Neutrophil (primary cell): ENCODE data around the gene SPP1.

Source experiments
- H3K27ac ChIP-seq: fragments of 200-600 bp; sonication (generic); 2 replicates; pipeline ENCODE4 v1.5.1; 2016; ENCODE audit warnings: mild to moderate bottlenecking, moderate library complexity
- H3K27me3 ChIP-seq: fragments of 200-600 bp; sonication (generic); 2 replicates; pipeline ENCODE4 v1.6.0; 2016; ENCODE audit warnings: mild to moderate bottlenecking
- H3K36me3 ChIP-seq: fragments of 200-600 bp; sonication (generic); 2 replicates; pipeline ENCODE4 v1.5.1; 2017
- H3K4me1 ChIP-seq, 2 experiments: fragments of 200-600 bp in 1 of 2; sonication (generic) in 1 of 2; 1 replicate in 1 of 2; 2 replicates in 1 of 2; pipeline versions ENCODE4 v1.5.1 to v1.6.1; 2013 to 2016; ENCODE audit warnings: low read depth in 1 of 2, low read length in 1 of 2, mild to moderate bottlenecking in 1 of 2, moderate library complexity in 1 of 2; ENCODE audit not compliant: control insufficient read depth in 1 of 2, insufficient read depth in 1 of 2
- H3K4me3 ChIP-seq, 2 experiments: fragments of 200-600 bp in 1 of 2; sonication (generic) in 1 of 2; 1 replicate in 1 of 2; 2 replicates in 1 of 2; pipeline ENCODE4 v1.5.1; 2013 to 2016; ENCODE audit warnings: low read depth in 1 of 2, low read length in 1 of 2, mild to moderate bottlenecking in 1 of 2, moderate library complexity in 1 of 2
- H3K9me3 ChIP-seq: fragments of 200-600 bp; sonication (generic); 2 replicates; pipeline ENCODE4 v1.5.1; 2016
- CTCF ChIP-seq: fragments of 200-600 bp; sonication (generic); IDR thresholded peaks from 2 replicates; pipeline ENCODE4 v1.5.1; 2016; ENCODE audit warnings: antibody characterized with exemption

The SPP1 gene

GRCh38 chr4:87947381-87948160 lies 27.9 kb upstream of the SPP1 start:
- no peaks in the 10 kb centered on the region for H3K27me3 ChIP-seq
- H3K36me3 ChIP-seq = no peaks in the 10 kb centered on the region
- H3K4me3 ChIP-seq = no peak overlapping the region
- no peaks in the 10 kb centered on the region for H3K9me3 ChIP-seq
- H3K4me1 ChIP-seq = no peaks in the 10 kb centered on the region
- no peak for TF ChIP-seq CTCF
- H3K27ac ChIP-seq = no peak overlapping the region

- no peaks in the 10 kb centered on the region for H3K4me1 ChIP-seq
- H3K27me3 ChIP-seq = no peaks in the 10 kb centered on the region
- no peak for TF ChIP-seq CTCF
- H3K36me3 ChIP-seq = no peaks in the 10 kb centered on the region
- no peak overlapping the region for H3K27ac ChIP-seq
- no peak overlapping the region for H3K4me3 ChIP-seq
- H3K9me3 ChIP-seq = no peaks in the 10 kb centered on the region
These were observed 25.6 kb upstream of the SPP1 start for GRCh38 chr4:87949961-87950360.

GRCh38 chr4:87950493-87950892 lies 25.0 kb upstream of the SPP1 start:
- H3K27me3 ChIP-seq = no peaks in the 10 kb centered on the region
- H3K9me3 ChIP-seq = no peaks in the 10 kb centered on the region
- no peaks in the 10 kb centered on the region for H3K36me3 ChIP-seq
- H3K27ac ChIP-seq = no peak overlapping the region
- no peak for TF ChIP-seq CTCF
- H3K4me3 ChIP-seq = no peak overlapping the region
- no peaks in the 10 kb centered on the region for H3K4me1 ChIP-seq

- Histone ChIP-seq H3K36me3 (no peaks in the 10 kb centered on the region), H3K4me1 (no peaks in the 10 kb centered on the region), H3K27me3 (no peaks in the 10 kb centered on the region), H3K27ac (no peak overlapping the region), H3K4me3 (no peak overlapping the region), H3K9me3 (no peaks in the 10 kb centered on the region)
- no peak for TF ChIP-seq CTCF
These were observed 24.5 kb upstream of the SPP1 start for GRCh38 chr4:87950936-87951511.

- H3K36me3 ChIP-seq = no peaks in the 10 kb centered on the region
- no peak overlapping the region for H3K4me3 ChIP-seq
- no peaks in the 10 kb centered on the region for H3K27me3 ChIP-seq
- TF ChIP-seq CTCF = no peak
- H3K4me1 ChIP-seq = no peaks in the 10 kb centered on the region
- H3K27ac ChIP-seq = no peak overlapping the region
- H3K9me3 ChIP-seq = no peaks in the 10 kb centered on the region
These were observed 21.7 kb upstream of the SPP1 start for GRCh38 chr4:87953826-87954225.
